Measurements from ENCODE around the gene DHRS7B.
"Not testable (repeated sequence)": the region's sequence is repeated elsewhere in the genome, so short reads cannot be mapped to it uniquely, and the experiment has no call there.

DHRS7B gene

GRCh38 chr17:21212826-21213637 lies 86.3 kb downstream of the DHRS7B start:
- no peak for DNase-seq

- peak in 3 of 5 donors; percentile 16 to 34 (median 25) for DNase-seq
Observed at GRCh38 chr17:21213638-21214014, 86.9 kb downstream of the DHRS7B start.

- DNase-seq = peak; percentile 90 to 96 (median 92)
Observed at GRCh38 chr17:21214015-21214776, 87.4 kb downstream of the DHRS7B start, which contains the start of gene TMEM11. Gene TMEM11 (minus strand): TSS chr17:21214161. CDS start chr17:21214152, 9 bp downstream.

GRCh38 chr17:21214777-21215541 lies 88.2 kb downstream of the DHRS7B start:
- no peak for DNase-seq

- DNase-seq = no peak
Observed at GRCh38 chr17:21215935-21216334, 89.2 kb downstream of the DHRS7B start.

GRCh38 chr17:21217346-21217745 lies 90.6 kb downstream of the DHRS7B start:
- no peak for DNase-seq

GRCh38 chr17:21218101-21218500 lies 91.3 kb downstream of the DHRS7B start:
- DNase-seq = no peak

GRCh38 chr17:21218831-21219380 lies 92.1 kb downstream of the DHRS7B start:
- DNase-seq = no peak

- DNase-seq = no peak
Observed at GRCh38 chr17:21223086-21223485, 96.3 kb downstream of the DHRS7B start.

- DNase-seq = not testable (repeated sequence)
Observed at GRCh38 chr17:21227277-21227676, 100.5 kb downstream of the DHRS7B start.

- no peak for DNase-seq
Observed at GRCh38 chr17:21228111-21228510, 101.3 kb downstream of the DHRS7B start.

GRCh38 chr17:21228845-21229244 lies 102.1 kb downstream of the DHRS7B start:
- DNase-seq = no peak

GRCh38 chr17:21231533-21231932 lies 104.8 kb downstream of the DHRS7B start:
- no peak for DNase-seq

- no peak for DNase-seq
Observed at GRCh38 chr17:21232033-21232749, 105.4 kb downstream of the DHRS7B start.

GRCh38 chr17:21233581-21234347 lies 107.0 kb downstream of the DHRS7B start:
- no peak for DNase-seq

- no peak for DNase-seq
Observed at GRCh38 chr17:21235921-21236320, 109.2 kb downstream of the DHRS7B start.

GRCh38 chr17:21239680-21240368 lies 113.1 kb downstream of the DHRS7B start:
- DNase-seq = no peak

- DNase-seq = no peak
Observed at GRCh38 chr17:21240369-21241055, 113.7 kb downstream of the DHRS7B start.

Measured in T-helper 1 cell (primary cell).